K562 (cell line): ENCODE results near the gene IGSF21. TPM values are rescaled to one million over a fixed set of nuclear protein-coding genes. Genes with fewer than 3 reads are reported as not detected.

ENCODE experiments used
- ATAC-seq: fragments of 200-7000 bp; cut with Tn5 transposase; 3 replicates; pipeline ENCODE4 v1.9.1; 2020; ENCODE audit warnings: moderate library complexity
- BruUV-seq: library from RNA; stranded (reverse); fragments of 400-500 nt; replicated peaks from 2 replicates; lab custom pipeline; 2021; lab: Mats Ljungman, UMichigan
- CTCF ChIA-PET: fragments of 300-600 bp; formaldehyde crosslinking; extraction: SDS; loops from one replicate; lab custom pipeline; 2021; ENCODE audit warnings: low intra/inter-chr PET ratio; lab: Yijun Ruan, JAX
- POLR2A ChIA-PET: fragments of 300-600, 350-650 bp; sonication (Branson Sonifier 250); formaldehyde crosslinking; extraction: SDS; loops from one replicate; lab custom pipeline; 2021; ENCODE audit warnings: antibody characterized with exemption, inconsistent platforms; lab: Yijun Ruan, JAX
- DNase-seq, 4 experiments: peaks; one replicate each; pipeline versions ENCODE4 v3.0.0 to v3.0.0-alpha.2; 2011 to 2018; ENCODE audit warnings: low spot score in 3 of 4, mixed read lengths in 3 of 4; ENCODE audit errors: extremely low read depth in 1 of 4
- FAIRE-seq: peaks from 2 replicates; lab custom pipeline; 2011; peaks lifted over from hg19 to GRCh38; lab: Jason Lieb, UNC
- H2AFZ ChIP-seq: 2 replicates; pipeline ENCODE4 v1.6.0; 2011; ENCODE audit warnings: low read depth, low read length, control low read depth, inconsistent platforms
- H3K27ac ChIP-seq: fragments of 200-600 bp; 3 replicates; pipeline ENCODE4 v1.8.0; 2011; ENCODE audit warnings: low read depth, mild to moderate bottlenecking, control low read depth, inconsistent platforms, low read length, moderate library complexity, mixed read lengths; ENCODE audit errors: extremely low read depth
- H3K27me3 ChIP-seq, 2 experiments: fragments of 300-600 bp in 1 of 2; 2 replicates in 1 of 2; 3 replicates in 1 of 2; pipeline versions ENCODE4 v1.6.0 to v1.8.0; 2011; ENCODE audit warnings: inconsistent platforms in 2 of 2, low read length in 2 of 2, mild to moderate bottlenecking in 1 of 2, mixed read lengths in 1 of 2, moderate library complexity in 1 of 2; ENCODE audit not compliant: control insufficient read depth in 2 of 2, insufficient read depth in 2 of 2
- H3K36me3 ChIP-seq: fragments of 300-600 bp; 3 replicates; pipeline ENCODE4 v1.8.0; 2011; ENCODE audit warnings: mild to moderate bottlenecking, low read length, inconsistent platforms; ENCODE audit not compliant: control insufficient read depth, insufficient read depth
- H3K4me1 ChIP-seq, 2 experiments: fragments of 200-600 bp in 1 of 2; replicated peaks in 1 of 2; 2 replicates in 1 of 2; 3 replicates in 1 of 2; pipeline versions ENCODE4 v1.5.1 to v1.8.0; 2011; ENCODE audit warnings: inconsistent platforms in 2 of 2, low read length in 2 of 2, mild to moderate bottlenecking in 1 of 2, mixed read lengths in 1 of 2, moderate library complexity in 1 of 2; ENCODE audit not compliant: control insufficient read depth in 2 of 2, insufficient read depth in 2 of 2
- H3K4me2 ChIP-seq: 2 replicates; pipeline ENCODE4 v1.6.1; 2011; ENCODE audit warnings: low read length, control low read depth, inconsistent platforms, mixed read lengths; ENCODE audit not compliant: insufficient read depth
- H3K4me3 ChIP-seq: fragments of 200-600 bp; sonication (generic), shearing (Covaris generic); 2 replicates; pipeline ENCODE4 v1.5.1; 2016; ENCODE audit warnings: control low read depth, inconsistent platforms
- H3K79me2 ChIP-seq: fragments of 200-600 bp; 3 replicates; pipeline ENCODE4 v1.8.0; 2011; ENCODE audit warnings: low read length, inconsistent platforms; ENCODE audit not compliant: control insufficient read depth, insufficient read depth
- H3K9ac ChIP-seq, 2 experiments: 2 replicates each; pipeline versions ENCODE4 v1.6.0 to v1.6.1; 2011; ENCODE audit warnings: low read depth in 2 of 2, low read length in 2 of 2, control low read depth in 1 of 2, inconsistent platforms in 1 of 2, mild to moderate bottlenecking in 1 of 2, mixed read lengths in 1 of 2; ENCODE audit not compliant: insufficient read depth in 1 of 2
- H3K9me1 ChIP-seq: one replicate; pipeline ENCODE4 v1.6.0; 2011; ENCODE audit warnings: inconsistent platforms, mild to moderate bottlenecking, low read length, moderate library complexity; ENCODE audit not compliant: control insufficient read depth, insufficient read depth
- H3K9me3 ChIP-seq: replicated peaks from 2 replicates; pipeline ENCODE4 v1.5.1; 2011; ENCODE audit warnings: low read depth, low read length, inconsistent platforms; ENCODE audit not compliant: control insufficient read depth, insufficient read depth
- H4K20me1 ChIP-seq: replicated peaks from 2 replicates; pipeline ENCODE4 v1.6.1; 2011; ENCODE audit warnings: low read length, inconsistent platforms, mixed read lengths; ENCODE audit not compliant: control insufficient read depth, insufficient read depth
- DDX20 ChIP-seq: fragments of 450-650 bp; IDR thresholded peaks from 2 replicates; pipeline ENCODE4 v1.6.1; 2016; ENCODE audit warnings: missing genetic modification characterization, low read depth, mild to moderate bottlenecking, missing compliant biosample characterization, moderate library complexity
- NFRKB ChIP-seq: fragments of 450-650 bp; IDR thresholded peaks from 2 replicates; pipeline ENCODE4 v1.6.1; 2016; ENCODE audit warnings: low read depth
- PYGO2 ChIP-seq: fragments of 450-650 bp; IDR thresholded peaks from 2 replicates; pipeline ENCODE4 v1.6.1; 2016; ENCODE audit warnings: mild to moderate bottlenecking, missing genetic modification characterization, moderate library complexity, missing compliant biosample characterization
- RBM17 ChIP-seq: fragments of 200-400 bp; formaldehyde crosslinking; IDR thresholded peaks from 2 replicates; pipeline ENCODE4 v1.6.1; 2017; ENCODE audit warnings: low read depth, mild to moderate bottlenecking, low read length, borderline replicate concordance
- SNRNP70 ChIP-seq: fragments of 200-400 bp; formaldehyde crosslinking; optimal IDR thresholded peaks from 2 replicates; pipeline ENCODE3; 2017; ENCODE audit warnings: low read depth, low read length
- STAT5A ChIP-seq: IDR thresholded peaks from 2 replicates; pipeline ENCODE4 v1.6.1; 2012; ENCODE audit warnings: low read length, inconsistent platforms, borderline replicate concordance
- TBP ChIP-seq: optimal IDR thresholded peaks from 2 replicates; pipeline ENCODE3; 2011; ENCODE audit warnings: low read depth, low read length, improper control_type of control experiment
- TCF7L2 ChIP-seq: fragments of 150-350 bp; IDR thresholded peaks from 2 replicates; pipeline ENCODE4 v1.6.1; 2016; ENCODE audit warnings: low read depth, mild to moderate bottlenecking, low read length, moderate library complexity
- ZNF696 ChIP-seq: fragments of 250-450 bp; sonication (Bioruptor Pico); conservative IDR thresholded peaks from 2 replicates; pipeline ENCODE4 v1.4.0; 2020; ENCODE audit warnings: mild to moderate bottlenecking, moderate library complexity
- WGBS: fragments of 100-300 bp; shearing (Covaris generic); methylation state at CpG from one replicate; pipeline ENCODE4 v1.1.6; 2016; ENCODE audit warnings: low coverage, mixed read lengths; ENCODE audit not compliant: insufficient coverage; ENCODE audit errors: missing lambda C conversion rate; 5-methylcytosine and 5-hydroxymethylcytosine counted together
- in situ Hi-C: fragments of 300-500 bp; cut with MboI; formaldehyde crosslinking; loops from 4 replicates; pipeline ENCODE4 v1.15.0; 2018; ENCODE audit warnings: inconsistent platforms, mixed read lengths
- intact Hi-C: fragments of 100-400 bp; cut with micrococcal nuclease; formaldehyde crosslinking; loops from 2 replicates; pipeline ENCODE4 v1.14.2; 2022
- polyA plus RNA-seq, 8 experiments: library from polyadenylated mRNA; depleted of rRNA in 4 of 8; stranded (reverse) in 5 of 8; unstranded in 3 of 8; fragments of >200 nt; fragmentation: Nextera tagmentation in 2 of 8; fragmentation: Illumina TruSeq in 1 of 8; extraction: Ambion mirVana in 2 of 8; extraction: Trizol in 1 of 8; gene quantifications; 2 replicates each; pipeline versions ENCODE4 v1.2.1 to v1.2.3, GENCODE V29; 2011 to 2014; ENCODE audit warnings: inconsistent platforms in 1 of 8, missing spikeins in 1 of 8
- total RNA-seq, 7 experiments: library from RNA; depleted of rRNA in 6 of 7; stranded (reverse); fragments of >200 nt in 6 of 7; fragmentation: Illumina TruSeq in 2 of 7; extraction: Trizol in 2 of 7; gene quantifications; 2 replicates each; pipeline versions ENCODE4 v1.2.1 to v1.2.3, GENCODE V29; 2011 to 2021; ENCODE audit warnings: low replicate concordance in 1 of 7
- TF ChIP-seq, protein P1 (sequence below): fragments of 450-650 bp; formaldehyde crosslinking; IDR thresholded peaks from 2 replicates; pipeline ENCODE4 v1.4.0; 2020; ENCODE audit warnings: mild to moderate bottlenecking, moderate library complexity

IGSF21 gene
- total and polyA plus RNA-seq, 9 of the 15 experiments (the other 6 are each of a cell fraction or from before 2014, with no cell fraction given), result not detected

DNA sequence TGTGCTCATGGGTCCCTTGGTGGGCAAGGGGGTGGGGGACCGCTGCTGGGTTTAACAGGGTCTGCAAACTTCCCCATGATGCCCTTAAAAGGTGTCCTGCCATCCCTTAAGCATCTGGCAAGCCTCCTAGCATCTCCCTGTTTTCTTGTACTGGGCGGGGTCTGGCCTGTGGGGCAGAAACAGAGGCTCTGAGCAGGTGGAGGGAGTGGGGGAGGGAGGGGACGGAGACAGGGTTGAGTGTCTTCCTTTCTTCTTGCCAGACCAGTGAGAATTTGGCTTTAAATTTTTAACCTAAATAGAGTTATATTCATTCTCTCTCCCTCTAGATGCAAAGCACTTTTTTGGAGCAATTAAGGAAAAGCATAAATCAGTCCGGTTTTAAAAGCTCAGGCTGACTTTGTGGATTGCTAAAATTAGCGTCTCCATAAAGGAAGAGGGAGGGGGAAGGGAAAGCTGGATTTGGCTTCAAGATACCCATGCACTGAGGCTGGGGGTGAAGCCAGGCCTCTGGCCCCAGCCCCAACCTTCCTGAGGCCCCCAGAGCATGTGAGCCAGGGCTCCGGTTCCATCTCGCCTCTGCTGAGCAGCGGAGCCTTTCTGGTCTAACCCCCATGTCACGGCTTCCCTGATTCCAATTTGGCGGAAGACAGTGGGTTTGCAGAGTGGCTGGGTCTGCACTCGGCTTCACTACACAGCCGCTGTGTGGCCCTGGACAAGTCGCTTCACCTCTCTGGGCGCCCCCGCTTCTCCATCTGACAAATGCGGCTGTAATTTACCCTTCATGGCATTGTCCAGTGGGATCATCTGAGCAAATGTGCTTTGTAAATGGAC is 25.3 kb downstream of the IGSF21 start (continued):
- TF ChIP-seq TCF7L2 (no peak), ZNF696 (CRISPR knock-in tag) (no peak), RBM17 (no peak), TBP (no peak)
- TF ChIP-seq, protein P1, sequence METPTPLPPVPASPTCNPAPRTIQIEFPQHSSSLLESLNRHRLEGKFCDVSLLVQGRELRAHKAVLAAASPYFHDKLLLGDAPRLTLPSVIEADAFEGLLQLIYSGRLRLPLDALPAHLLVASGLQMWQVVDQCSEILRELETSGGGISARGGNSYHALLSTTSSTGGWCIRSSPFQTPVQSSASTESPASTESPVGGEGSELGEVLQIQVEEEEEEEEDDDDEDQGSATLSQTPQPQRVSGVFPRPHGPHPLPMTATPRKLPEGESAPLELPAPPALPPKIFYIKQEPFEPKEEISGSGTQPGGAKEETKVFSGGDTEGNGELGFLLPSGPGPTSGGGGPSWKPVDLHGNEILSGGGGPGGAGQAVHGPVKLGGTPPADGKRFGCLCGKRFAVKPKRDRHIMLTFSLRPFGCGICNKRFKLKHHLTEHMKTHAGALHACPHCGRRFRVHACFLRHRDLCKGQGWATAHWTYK (CRISPR knock-in tag), result no peak

DNA sequence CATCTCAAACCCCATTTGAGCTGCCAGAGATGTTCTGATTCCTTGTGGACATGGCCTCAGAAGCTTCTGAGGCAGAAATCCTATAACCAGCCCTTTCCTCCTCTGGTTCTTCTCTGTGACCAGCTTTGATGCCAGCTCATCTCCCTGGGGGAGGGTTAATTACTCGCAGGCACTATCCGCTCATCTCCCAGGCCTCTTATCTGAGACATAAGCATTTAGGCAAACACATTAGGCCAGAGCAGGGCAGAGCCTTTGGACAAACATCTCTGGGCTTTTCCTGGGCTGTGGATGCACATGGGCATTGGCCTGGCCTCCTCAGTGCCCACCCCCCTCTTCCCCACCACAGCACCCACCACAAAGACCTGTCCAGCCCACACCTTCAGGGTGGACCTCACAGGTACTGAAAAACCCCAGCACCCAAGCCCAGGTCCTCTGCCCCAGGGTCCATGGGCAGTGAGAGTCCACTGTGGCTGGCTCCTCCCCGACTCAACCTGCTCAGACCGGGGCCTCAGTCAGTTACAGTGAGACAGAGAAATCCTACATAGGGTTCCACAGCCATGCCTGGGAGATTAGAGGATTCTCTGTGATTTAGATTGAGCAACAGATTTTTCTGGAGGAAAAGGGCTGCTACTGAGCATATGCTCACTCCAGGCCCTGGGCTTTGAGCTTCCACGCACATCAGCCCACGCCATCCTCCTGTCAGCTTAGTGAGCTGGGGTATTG is 26.9 kb downstream of the IGSF21 start:
- H3K27ac ChIP-seq, result no peak overlapping the region
- no peak overlapping the region for H3K9ac ChIP-seq
- ChIA-PET POLR2A (no interaction called here), CTCF (no interaction called here)
- 0 out of 5 replicates have a peak, but pooled peaks cover 0 to 6% of the 10 kb centered on the region in 2 experiments for H3K27me3 ChIP-seq
- no TSS peak for BruUV-seq
- in situ Hi-C loops, result no loop called here
- no peaks in the 10 kb centered on the region for H3K79me2 ChIP-seq
- no peak overlapping the region for H2AFZ ChIP-seq
- ATAC-seq (no peak), DNase-seq (no peak), FAIRE-seq (no peak)
- H3K4me1 ChIP-seq, result no peaks in the 10 kb centered on the region
- whole genome bisulfite sequencing, result 0% methylated on average over 6 of the region's 6 CpGs
- intact Hi-C loops, result no loop called here
- no peaks in the 10 kb centered on the region for H3K9me3 ChIP-seq
- peaks cover 1% of the 10 kb centered on the region; the same call in 1 of the 2 replicates for H4K20me1 ChIP-seq
- H3K4me3 ChIP-seq, result no peak overlapping the region
- H3K4me2 ChIP-seq, result no peak overlapping the region
- no peaks in the 10 kb centered on the region for H3K36me3 ChIP-seq
- no peaks in the 10 kb centered on the region for H3K9me1 ChIP-seq
- TF ChIP-seq SNRNP70, result no peak
- TF ChIP-seq DDX20 (tag), result no peak
- TF ChIP-seq PYGO2 (tag), result no peak
- no peak for TF ChIP-seq STAT5A
- TF ChIP-seq NFRKB, result no peak
